HEK293 (cell line): Measurements from ENCODE around the gene NFIL3.
A peak's percentile ranks its signal among the peaks of the same experiment; 100 is the strongest.

ENCODE experiments used
- CTCF ChIP-seq: fragments of 450-650 bp; formaldehyde crosslinking; IDR thresholded peaks from 2 replicates; pipeline ENCODE4 v1.5.1; 2016; ENCODE audit warnings: missing biosample characterization, missing genetic modification characterization
- MEIS1 ChIP-seq: sonication (generic); formaldehyde crosslinking; IDR thresholded peaks from 2 replicates; pipeline ENCODE4 v1.8.1; 2022; ENCODE audit warnings: missing genetic modification reagents, mild to moderate bottlenecking, borderline replicate concordance
- MYNN ChIP-seq: fragments of 450-650 bp; formaldehyde crosslinking; IDR thresholded peaks from 2 replicates; pipeline ENCODE4 v1.5.1; 2016; ENCODE audit warnings: missing biosample characterization, missing genetic modification characterization, borderline replicate concordance
- OVOL3 ChIP-seq: fragments of 450-650 bp; formaldehyde crosslinking; IDR thresholded peaks from 2 replicates; pipeline ENCODE4 v1.5.1; 2016; ENCODE audit warnings: missing biosample characterization, missing genetic modification characterization
- PATZ1 ChIP-seq: fragments of 450-650 bp; formaldehyde crosslinking; IDR thresholded peaks from 2 replicates; pipeline ENCODE4 v1.5.1; 2016; ENCODE audit warnings: missing biosample characterization, missing genetic modification characterization
- SETDB1 ChIP-seq: IDR thresholded peaks from one replicate; pipeline ENCODE4 v1.6.1; 2017; ENCODE audit warnings: mild to moderate bottlenecking, low read length, moderate library complexity, mixed read lengths; ENCODE audit not compliant: insufficient read length
- ZBTB10 ChIP-seq: fragments of 450-650 bp; formaldehyde crosslinking; IDR thresholded peaks from 2 replicates; pipeline ENCODE4 v1.5.1; 2016; ENCODE audit warnings: missing biosample characterization, missing genetic modification characterization
- ZBTB11 ChIP-seq: fragments of 450-650 bp; formaldehyde crosslinking; conservative IDR thresholded peaks from 2 replicates; pipeline ENCODE4 v1.5.1; 2016; ENCODE audit warnings: low read depth, missing biosample characterization, missing genetic modification characterization
- ZFHX2 ChIP-seq: fragments of 450-650 bp; formaldehyde crosslinking; conservative IDR thresholded peaks from 2 replicates; pipeline ENCODE4 v1.5.1; 2016; ENCODE audit warnings: missing biosample characterization, missing genetic modification characterization
- ZIC2 ChIP-seq: fragments of 450-650 bp; formaldehyde crosslinking; IDR thresholded peaks from 2 replicates; pipeline ENCODE4 v1.5.1; 2016; ENCODE audit warnings: missing biosample characterization, missing genetic modification characterization
- ZNF146 ChIP-seq: fragments of 450-650 bp; formaldehyde crosslinking; IDR thresholded peaks from 2 replicates; pipeline ENCODE4 v1.5.1; 2016; ENCODE audit warnings: missing biosample characterization, missing genetic modification characterization
- ZNF155 ChIP-seq: fragments of 450-650 bp; formaldehyde crosslinking; IDR thresholded peaks from 2 replicates; pipeline ENCODE4 v1.5.1; 2016; ENCODE audit warnings: missing biosample characterization, missing genetic modification characterization
- ZNF18 ChIP-seq: fragments of 450-650 bp; formaldehyde crosslinking; IDR thresholded peaks from 2 replicates; pipeline ENCODE4 v1.5.1; 2016; ENCODE audit warnings: missing biosample characterization, missing genetic modification characterization
- ZNF202 ChIP-seq: fragments of 450-650 bp; formaldehyde crosslinking; IDR thresholded peaks from 2 replicates; pipeline ENCODE4 v1.5.1; 2016; ENCODE audit warnings: missing biosample characterization, missing genetic modification characterization, borderline replicate concordance
- ZNF223 ChIP-seq: fragments of 450-650 bp; formaldehyde crosslinking; IDR thresholded peaks from 2 replicates; pipeline ENCODE4 v1.5.1; 2016; ENCODE audit warnings: missing biosample characterization, missing genetic modification characterization
- ZNF280C ChIP-seq: fragments of 450-650 bp; formaldehyde crosslinking; IDR thresholded peaks from 2 replicates; pipeline ENCODE4 v1.5.1; 2016; ENCODE audit warnings: missing biosample characterization, missing genetic modification characterization
- ZNF302 ChIP-seq: fragments of 450-650 bp; formaldehyde crosslinking; IDR thresholded peaks from 2 replicates; pipeline ENCODE4 v1.5.1; 2016; ENCODE audit warnings: missing biosample characterization, missing genetic modification characterization, low read depth
- ZNF521 ChIP-seq: fragments of 450-650 bp; formaldehyde crosslinking; IDR thresholded peaks from 2 replicates; pipeline ENCODE4 v1.5.1; 2017; ENCODE audit warnings: missing biosample characterization, mild to moderate bottlenecking, missing genetic modification characterization
- ZNF571 ChIP-seq: fragments of 450-650 bp; formaldehyde crosslinking; IDR thresholded peaks from 2 replicates; pipeline ENCODE4 v1.5.0; 2017; ENCODE audit warnings: missing biosample characterization, missing genetic modification characterization
- ZNF629 ChIP-seq: fragments of 450-650 bp; formaldehyde crosslinking; IDR thresholded peaks from 2 replicates; pipeline ENCODE4 v1.5.1; 2017; ENCODE audit warnings: missing biosample characterization, missing genetic modification characterization
- ZNF658 ChIP-seq: fragments of 450-650 bp; formaldehyde crosslinking; IDR thresholded peaks from 2 replicates; pipeline ENCODE4; 2016; ENCODE audit warnings: missing biosample characterization, missing genetic modification characterization
- ZNF664 ChIP-seq: fragments of 450-650 bp; formaldehyde crosslinking; IDR thresholded peaks from 2 replicates; pipeline ENCODE4 v1.5.1; 2016; ENCODE audit warnings: missing biosample characterization, missing genetic modification characterization
- ZNF701 ChIP-seq: fragments of 450-650 bp; formaldehyde crosslinking; IDR thresholded peaks from 2 replicates; pipeline ENCODE4 v1.5.1; 2016; ENCODE audit warnings: missing biosample characterization, missing genetic modification characterization
- ZNF776 ChIP-seq: fragments of 450-650 bp; formaldehyde crosslinking; IDR thresholded peaks from 2 replicates; pipeline ENCODE4 v1.5.0; 2017; ENCODE audit warnings: missing biosample characterization, missing genetic modification characterization, borderline replicate concordance
- ZSCAN30 ChIP-seq: fragments of 450-650 bp; IDR thresholded peaks from 2 replicates; pipeline ENCODE4 v1.5.1; 2018; ENCODE audit warnings: missing biosample characterization, mild to moderate bottlenecking, missing genetic modification characterization, moderate library complexity

NFIL3 gene

GRCh38 chr9:91424403-91425176 is 958 bp upstream of the NFIL3 start (continued):
- peak; percentile 80 for TF ChIP-seq CTCF (tag by site-specific recombination)
- TF ChIP-seq ZNF302 (tag by site-specific recombination): no peak
- TF ChIP-seq ZBTB10 (tag by site-specific recombination): no peak
- TF ChIP-seq MYNN (tag by site-specific recombination): no peak
- TF ChIP-seq ZNF629: peak; percentile 79
- no peak for TF ChIP-seq OVOL3 (tag by site-specific recombination)
- TF ChIP-seq ZIC2: no peak
- no peak for TF ChIP-seq ZNF202 (tag by site-specific recombination)
- TF ChIP-seq PATZ1: peak; percentile 66
- no peak for TF ChIP-seq ZNF155
- no peak for TF ChIP-seq ZNF18 (tag by site-specific recombination)
- TF ChIP-seq ZBTB11 (tag by site-specific recombination): peak; percentile 46; the same call in 1 of the 2 replicates
- no peak for TF ChIP-seq ZNF146 (tag by site-specific recombination)
- no peak for TF ChIP-seq ZNF776 (tag by site-specific recombination)
- no peak for TF ChIP-seq ZNF280C (tag by site-specific recombination)
- TF ChIP-seq ZFHX2: peak; percentile 82
- no peak for TF ChIP-seq MEIS1 (CRISPR knock-in tag)
- no peak for TF ChIP-seq ZNF571 (tag by site-specific recombination)
- peak; percentile 47 for TF ChIP-seq SETDB1
- TF ChIP-seq ZSCAN30: no peak
- no peak for TF ChIP-seq ZNF701 (tag by site-specific recombination)
- TF ChIP-seq ZNF664: no peak
- TF ChIP-seq ZNF223 (tag by site-specific recombination): no peak
- TF ChIP-seq ZNF521 (tag by site-specific recombination): no peak
- TF ChIP-seq ZNF658 (tag by site-specific recombination): no peak
